Keratinocyte (primary cell): ENCODE data around the gene TMEM221. TPM values are rescaled to one million over a fixed set of nuclear protein-coding genes. Genes with fewer than 3 reads are reported as not detected.

Experiments
- DNase-seq: peaks from one replicate; pipeline ENCODE4 v3.0.0-alpha.2; 2011; ENCODE audit warnings: low read depth, missing footprints, low spot score
- FAIRE-seq: peaks from 2 replicates; lab custom pipeline; 2011; peaks lifted over from hg19 to GRCh38; lab: Jason Lieb, UNC
- H2AFZ ChIP-seq: 2 replicates; pipeline ENCODE4 v1.6.0; 2012; ENCODE audit warnings: low read length, control low read depth, inconsistent platforms; ENCODE audit not compliant: control insufficient read depth
- H3K27ac ChIP-seq: 2 replicates; pipeline ENCODE4 v1.5.1; 2011; ENCODE audit warnings: low read length; ENCODE audit not compliant: control insufficient read depth, insufficient read depth
- H3K27me3 ChIP-seq: 3 replicates; pipeline ENCODE4 v1.6.0; 2011; ENCODE audit warnings: low read length; ENCODE audit not compliant: control insufficient read depth, insufficient read depth; ENCODE audit errors: extremely low read depth
- H3K36me3 ChIP-seq, 2 experiments: 2 replicates in 1 of 2; 3 replicates in 1 of 2; pipeline ENCODE4 v1.5.1; 2011; ENCODE audit warnings: low read length in 2 of 2, mild to moderate bottlenecking in 1 of 2; ENCODE audit not compliant: control insufficient read depth in 2 of 2, insufficient read depth in 2 of 2; ENCODE audit errors: extremely low read depth in 1 of 2
- H3K4me1 ChIP-seq: 3 replicates; pipeline ENCODE4 v1.5.1; 2011; ENCODE audit warnings: low read length; ENCODE audit not compliant: control insufficient read depth, insufficient read depth; ENCODE audit errors: extremely low read depth
- H3K4me2 ChIP-seq: 3 replicates; pipeline ENCODE4 v1.6.0; 2011; ENCODE audit warnings: low read depth, low read length; ENCODE audit not compliant: control insufficient read depth, insufficient read depth; ENCODE audit errors: extremely low read depth
- H3K4me3 ChIP-seq, 3 experiments: fragments of 200-600 bp in 1 of 3; sonication (generic) in 1 of 3; 2 replicates in 2 of 3; 3 replicates in 1 of 3; pipeline ENCODE4 v1.5.1; 2011 to 2016; ENCODE audit warnings: low read length in 3 of 3, mild to moderate bottlenecking in 3 of 3, control low read depth in 2 of 3, inconsistent platforms in 1 of 3, low read depth in 1 of 3, mixed read lengths in 1 of 3, mixed run types in 1 of 3, moderate library complexity in 1 of 3; ENCODE audit not compliant: control insufficient read depth in 2 of 3, insufficient read depth in 2 of 3; ENCODE audit errors: extremely low read depth in 1 of 3
- H3K79me2 ChIP-seq: 2 replicates; pipeline ENCODE4 v1.6.0; 2012; ENCODE audit warnings: low read length; ENCODE audit not compliant: control insufficient read depth, insufficient read depth
- H3K9ac ChIP-seq: 3 replicates; pipeline ENCODE4 v1.6.0; 2011; ENCODE audit warnings: low read length; ENCODE audit not compliant: control insufficient read depth, insufficient read depth; ENCODE audit errors: extremely low read depth
- H3K9me1 ChIP-seq: 3 replicates; pipeline ENCODE4 v1.6.0; 2011; ENCODE audit warnings: low read length; ENCODE audit not compliant: control insufficient read depth, insufficient read depth; ENCODE audit errors: extremely low read depth
- H3K9me3 ChIP-seq: 2 replicates; pipeline ENCODE4 v1.5.1; 2012; ENCODE audit warnings: low read depth, low read length; ENCODE audit not compliant: control insufficient read depth
- H4K20me1 ChIP-seq: 3 replicates; pipeline ENCODE4 v1.6.0; 2011; ENCODE audit warnings: low read length; ENCODE audit not compliant: control insufficient read depth, insufficient read depth; ENCODE audit errors: extremely low read depth
- EZH2 ChIP-seq: IDR thresholded peaks from one replicate; pipeline ENCODE4 v1.6.1; 2012; ENCODE audit warnings: inconsistent platforms, mild to moderate bottlenecking, low read length, moderate library complexity
- dilution Hi-C: fragments of 300-500 bp; cut with MboI; formaldehyde crosslinking; loops from one replicate; pipeline ENCODE4 v1.7.0; 2020; ENCODE audit warnings: low sequenced_read_pairs; ENCODE audit not compliant: extremely low pct_ligation_motif_present
- polyA plus RNA-seq, 5 experiments: library from polyadenylated mRNA; depleted of rRNA in 3 of 5; stranded (reverse) in 3 of 5; stranded (forward) in 1 of 5; unstranded in 1 of 5; fragments of >200 nt; gene quantifications; 1 replicate in 1 of 5; 2 replicates in 3 of 5; 3 replicates in 1 of 5; pipeline versions ENCODE4 v1.2.1 to v1.2.3, GENCODE V29; 2011 to 2012; ENCODE audit warnings: missing spikeins in 2 of 5, low read depth in 1 of 5, low replicate concordance in 1 of 5
- TF ChIP-seq, protein P1 (sequence below), 3 experiments: IDR thresholded peaks in 1 of 3; conservative IDR thresholded peaks in 1 of 3; optimal IDR thresholded peaks in 1 of 3; 2 replicates in 2 of 3; 3 replicates in 1 of 3; pipeline versions ENCODE3 to v1.5.1; 2011; ENCODE audit warnings: low read length in 3 of 3, mild to moderate bottlenecking in 3 of 3, moderate library complexity in 2 of 3, control low read depth in 1 of 3, inconsistent platforms in 1 of 3; ENCODE audit not compliant: insufficient read depth in 2 of 3; ENCODE audit errors: extremely low read depth in 1 of 3

The TMEM221 gene
- polyA plus RNA-seq, 1 donor (not counting 4 experiments of a cell fraction or from before 2014, with no cell fraction given): 0.04 TPM

DNA sequence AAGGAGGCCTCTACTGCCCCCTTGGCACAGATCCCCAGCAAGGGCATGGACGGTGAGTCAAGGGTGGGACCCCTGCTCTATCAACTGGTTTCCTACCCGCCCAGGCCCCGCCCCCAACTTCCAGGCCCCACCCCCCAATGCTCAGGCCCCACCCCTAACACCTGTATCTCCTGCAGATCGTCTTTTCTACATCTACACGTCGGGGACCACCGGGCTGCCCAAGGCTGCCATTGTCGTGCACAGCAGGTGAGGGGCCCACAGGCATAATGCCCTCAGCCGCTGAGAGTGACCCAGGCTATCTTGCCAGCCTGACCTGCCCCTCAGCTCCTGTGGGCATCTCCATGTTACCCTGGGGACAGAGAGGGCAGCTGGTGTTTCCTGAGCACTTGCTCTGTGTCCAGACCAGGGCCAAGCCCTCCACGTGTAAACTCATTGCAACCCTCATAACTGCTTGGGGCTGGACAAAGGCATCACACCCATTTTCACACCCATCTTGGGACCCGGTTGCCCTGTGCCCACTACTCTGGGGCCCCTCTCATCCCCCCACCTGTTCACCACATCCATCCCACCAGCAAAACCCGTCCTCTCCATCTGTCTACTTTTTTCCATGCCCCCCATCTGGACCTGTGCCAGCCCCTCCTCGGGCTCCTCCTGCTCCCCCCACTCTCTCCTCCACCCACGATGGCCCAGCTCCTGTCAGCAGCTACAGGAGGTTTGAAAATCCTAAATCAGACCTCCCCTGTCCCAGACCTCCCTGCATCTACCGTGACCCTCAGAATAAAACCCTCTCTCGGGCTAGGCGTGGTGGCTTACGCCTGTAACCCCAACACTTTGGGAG is 39.0 kb upstream of the TMEM221 start:
- Histone ChIP-seq H4K20me1 (no peaks in the 10 kb centered on the region), H3K4me1 (peaks cover 16% of the 10 kb centered on the region), H3K4me3 (no peak overlapping the region), H3K9me1 (no peaks in the 10 kb centered on the region), H3K27me3 (no peaks in the 10 kb centered on the region), H3K36me3 (peaks cover 0 to 6% of the 10 kb centered on the region in 2 experiments), H3K27ac (no peak overlapping the region), H3K79me2 (peaks cover 3% of the 10 kb centered on the region), H3K4me2 (no peak overlapping the region), H3K9ac (no peak overlapping the region), H3K9me3 (no peaks in the 10 kb centered on the region), H2AFZ (no peak overlapping the region)
- DNase-seq (no peak), FAIRE-seq (no peak)
- dilution Hi-C loops: no loop called here
- TF ChIP-seq EZH2: no peak
- TF ChIP-seq, protein P1, sequence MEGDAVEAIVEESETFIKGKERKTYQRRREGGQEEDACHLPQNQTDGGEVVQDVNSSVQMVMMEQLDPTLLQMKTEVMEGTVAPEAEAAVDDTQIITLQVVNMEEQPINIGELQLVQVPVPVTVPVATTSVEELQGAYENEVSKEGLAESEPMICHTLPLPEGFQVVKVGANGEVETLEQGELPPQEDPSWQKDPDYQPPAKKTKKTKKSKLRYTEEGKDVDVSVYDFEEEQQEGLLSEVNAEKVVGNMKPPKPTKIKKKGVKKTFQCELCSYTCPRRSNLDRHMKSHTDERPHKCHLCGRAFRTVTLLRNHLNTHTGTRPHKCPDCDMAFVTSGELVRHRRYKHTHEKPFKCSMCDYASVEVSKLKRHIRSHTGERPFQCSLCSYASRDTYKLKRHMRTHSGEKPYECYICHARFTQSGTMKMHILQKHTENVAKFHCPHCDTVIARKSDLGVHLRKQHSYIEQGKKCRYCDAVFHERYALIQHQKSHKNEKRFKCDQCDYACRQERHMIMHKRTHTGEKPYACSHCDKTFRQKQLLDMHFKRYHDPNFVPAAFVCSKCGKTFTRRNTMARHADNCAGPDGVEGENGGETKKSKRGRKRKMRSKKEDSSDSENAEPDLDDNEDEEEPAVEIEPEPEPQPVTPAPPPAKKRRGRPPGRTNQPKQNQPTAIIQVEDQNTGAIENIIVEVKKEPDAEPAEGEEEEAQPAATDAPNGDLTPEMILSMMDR (optimal IDR thresholded peaks at IDR 0.05 in 1 of 3, IDR thresholded peaks at IDR 0.05 in 1 of 3, conservative IDR thresholded peaks at IDR 0.05 in 1 of 3; ENCODE audit: extremely low read depth in 1 of 3, insufficient read depth in 2 of 3, low read length in 3 of 3): no peak

DNA sequence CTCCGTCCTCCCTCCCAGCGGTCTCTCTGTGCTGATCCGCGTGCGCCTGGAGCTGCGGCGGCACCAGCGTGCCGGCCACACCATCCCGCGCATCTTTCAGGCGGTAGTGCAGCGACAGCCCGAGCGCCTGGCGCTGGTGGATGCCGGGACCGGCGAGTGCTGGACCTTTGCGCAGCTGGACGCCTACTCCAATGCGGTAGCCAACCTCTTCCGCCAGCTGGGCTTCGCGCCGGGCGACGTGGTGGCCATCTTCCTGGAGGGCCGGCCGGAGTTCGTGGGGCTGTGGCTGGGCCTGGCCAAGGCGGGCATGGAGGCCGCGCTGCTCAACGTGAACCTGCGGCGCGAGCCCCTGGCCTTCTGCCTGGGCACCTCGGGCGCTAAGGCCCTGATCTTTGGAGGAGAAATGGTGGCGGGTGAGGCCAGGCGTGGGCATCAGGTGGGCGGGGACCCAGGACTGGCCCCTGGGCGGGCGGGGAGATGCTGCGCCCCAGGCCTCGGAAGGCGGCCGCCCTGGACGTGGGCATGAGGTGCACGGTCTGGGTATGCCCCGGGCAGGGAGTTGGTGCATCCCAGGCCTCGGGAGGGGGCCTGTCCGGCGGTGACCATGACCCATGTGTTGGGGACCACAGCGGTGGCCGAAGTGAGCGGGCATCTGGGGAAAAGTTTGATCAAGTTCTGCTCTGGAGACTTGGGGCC is 38.2 kb upstream of the TMEM221 start:
- Histone ChIP-seq H3K36me3 (peaks cover 0 to 6% of the 10 kb centered on the region in 2 experiments), H3K9ac (no peak overlapping the region), H3K4me2 (no peak overlapping the region), H3K9me3 (no peaks in the 10 kb centered on the region), H3K4me3 (no peak overlapping the region), H2AFZ (no peak overlapping the region), H3K79me2 (peaks cover 3% of the 10 kb centered on the region), H3K27ac (no peak overlapping the region), H3K9me1 (no peaks in the 10 kb centered on the region), H3K27me3 (no peaks in the 10 kb centered on the region), H3K4me1 (peaks cover 16% of the 10 kb centered on the region), H4K20me1 (no peaks in the 10 kb centered on the region)
- no peak for DNase-seq
- FAIRE-seq: no peak
- TF ChIP-seq, protein P1 (optimal IDR thresholded peaks at IDR 0.05 in 1 of 3, IDR thresholded peaks at IDR 0.05 in 1 of 3, conservative IDR thresholded peaks at IDR 0.05 in 1 of 3; ENCODE audit: extremely low read depth in 1 of 3, insufficient read depth in 2 of 3, low read length in 3 of 3): no peak
- no peak for TF ChIP-seq EZH2
- dilution Hi-C loops: no loop called here
